Cardiac muscle cell (in vitro differentiated cells and primary cell): Measurements from ENCODE around the gene PLCL2. TPM values are rescaled to one million over a fixed set of nuclear protein-coding genes. Genes with fewer than 3 reads are reported as not detected.

Source experiments
- DNase-seq, 2 donors: peaks; one replicate each; pipeline versions ENCODE4 v3.0.0 to v3.0.0-alpha.2; 2010 to 2017; ENCODE audit warnings: low read depth in 1 of 2, low spot score in 1 of 2
- H3K27ac ChIP-seq: fragments of 200-600 bp; sonication (generic); 2 replicates; pipeline ENCODE4 v1.5.1; 2016
- H3K27me3 ChIP-seq: fragments of 200-600 bp; sonication (generic); 2 replicates; pipeline ENCODE4 v1.6.0; 2016; ENCODE audit warnings: control low read depth
- H3K36me3 ChIP-seq: fragments of 200-600 bp; sonication (generic); 2 replicates; pipeline ENCODE4 v1.5.1; 2016; ENCODE audit warnings: control low read depth
- H3K4me1 ChIP-seq: fragments of 200-600 bp; sonication (generic); 2 replicates; pipeline ENCODE4 v1.8.1; 2017; ENCODE audit warnings: low read depth, mild to moderate bottlenecking, mixed run types
- H3K4me3 ChIP-seq: fragments of 200-600 bp; sonication (generic); 2 replicates; pipeline ENCODE4 v1.5.1; 2016; ENCODE audit warnings: mild to moderate bottlenecking
- H3K9me3 ChIP-seq: fragments of 200-600 bp; sonication (generic); 2 replicates; pipeline ENCODE4 v1.5.1; 2017; ENCODE audit warnings: low read depth, mild to moderate bottlenecking, control low read depth
- polyA plus RNA-seq: library from polyadenylated mRNA; unstranded; fragments of >200 nt; fragmentation: Nextera tagmentation; extraction: Ambion mirVana; gene quantifications from 2 replicates; pipeline ENCODE4 v1.2.1, GENCODE V29; 2016
- total RNA-seq: library from RNA; depleted of rRNA; stranded (reverse); fragments of >200 nt; gene quantifications from 2 replicates; pipeline ENCODE4 v1.2.3, GENCODE V29; 2016
- TF ChIP-seq, protein P1 (sequence below): IDR thresholded peaks from 2 replicates; pipeline ENCODE4 v1.5.1; 2012; ENCODE audit warnings: low read depth, mild to moderate bottlenecking, low read length

PLCL2 gene
- total and polyA plus RNA-seq, 2 experiments from 2014 or later: 17.3 to 49.1 TPM

DNA sequence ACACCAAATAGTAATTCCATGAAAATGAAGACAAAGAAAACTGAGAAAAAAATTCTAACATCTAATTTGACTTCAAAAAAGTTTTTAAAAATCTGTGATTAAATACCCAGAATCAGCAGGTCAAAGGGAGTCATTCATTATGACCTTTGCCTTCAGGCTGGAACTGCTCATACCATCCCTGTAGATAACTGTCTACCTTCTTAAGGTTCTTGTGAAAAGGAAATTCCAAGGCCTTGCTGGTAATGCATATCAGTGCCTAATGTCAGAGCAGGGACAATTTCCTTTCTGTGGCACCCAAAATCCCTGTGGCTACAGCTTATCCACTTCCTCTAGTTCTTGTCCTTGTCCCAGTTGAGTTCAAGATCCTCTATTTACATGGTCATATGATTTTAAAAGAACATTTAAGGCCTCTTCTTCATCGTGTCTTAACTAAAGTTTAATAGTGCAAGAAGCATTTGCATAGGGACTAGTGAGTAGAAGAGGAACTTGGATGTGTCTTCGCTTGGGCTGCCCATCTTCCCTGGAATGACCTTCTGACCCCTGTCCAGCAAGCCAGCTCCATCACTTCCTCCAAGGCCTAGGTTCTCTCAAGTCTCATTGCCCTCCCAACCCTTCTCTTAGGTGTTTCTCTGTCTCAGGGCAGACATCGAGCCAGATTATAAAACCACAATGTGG is 8.7 kb upstream of the PLCL2 start:
- H3K4me1 ChIP-seq: no peaks in the 10 kb centered on the region

DNA sequence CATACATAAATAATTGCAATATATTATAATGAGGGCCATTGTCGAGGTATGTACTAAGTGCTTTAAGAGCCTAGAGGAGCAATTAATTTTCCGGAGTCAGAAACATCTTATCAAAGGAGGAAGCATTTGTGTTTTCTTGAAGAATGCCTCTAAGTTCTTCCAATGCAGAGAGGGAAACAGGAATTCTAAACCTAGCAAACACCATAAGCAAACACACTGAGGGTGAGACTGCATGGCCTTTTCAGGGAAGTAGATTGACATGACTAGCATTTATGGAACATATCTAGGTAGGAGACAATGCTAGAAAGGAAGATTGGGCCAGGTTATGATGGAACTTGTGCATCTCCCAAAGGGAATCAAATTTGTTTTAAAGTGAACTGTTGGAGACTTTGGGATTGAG is 7.2 kb upstream of the PLCL2 start:
- DNase-seq: no peak
- no peak overlapping the region for H3K4me3 ChIP-seq
- no peaks in the 10 kb centered on the region for H3K4me1 ChIP-seq
- no peaks in the 10 kb centered on the region for H3K9me3 ChIP-seq
- H3K27me3 ChIP-seq: no peaks in the 10 kb centered on the region
- no peaks in the 10 kb centered on the region for H3K36me3 ChIP-seq
- TF ChIP-seq, protein P1, sequence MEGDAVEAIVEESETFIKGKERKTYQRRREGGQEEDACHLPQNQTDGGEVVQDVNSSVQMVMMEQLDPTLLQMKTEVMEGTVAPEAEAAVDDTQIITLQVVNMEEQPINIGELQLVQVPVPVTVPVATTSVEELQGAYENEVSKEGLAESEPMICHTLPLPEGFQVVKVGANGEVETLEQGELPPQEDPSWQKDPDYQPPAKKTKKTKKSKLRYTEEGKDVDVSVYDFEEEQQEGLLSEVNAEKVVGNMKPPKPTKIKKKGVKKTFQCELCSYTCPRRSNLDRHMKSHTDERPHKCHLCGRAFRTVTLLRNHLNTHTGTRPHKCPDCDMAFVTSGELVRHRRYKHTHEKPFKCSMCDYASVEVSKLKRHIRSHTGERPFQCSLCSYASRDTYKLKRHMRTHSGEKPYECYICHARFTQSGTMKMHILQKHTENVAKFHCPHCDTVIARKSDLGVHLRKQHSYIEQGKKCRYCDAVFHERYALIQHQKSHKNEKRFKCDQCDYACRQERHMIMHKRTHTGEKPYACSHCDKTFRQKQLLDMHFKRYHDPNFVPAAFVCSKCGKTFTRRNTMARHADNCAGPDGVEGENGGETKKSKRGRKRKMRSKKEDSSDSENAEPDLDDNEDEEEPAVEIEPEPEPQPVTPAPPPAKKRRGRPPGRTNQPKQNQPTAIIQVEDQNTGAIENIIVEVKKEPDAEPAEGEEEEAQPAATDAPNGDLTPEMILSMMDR: no peak
- no peak overlapping the region for H3K27ac ChIP-seq

More for the DNA sequence above, 8.7 kb upstream of the PLCL2 start:
- no peak for DNase-seq
- Histone ChIP-seq H3K9me3 (no peaks in the 10 kb centered on the region), H3K36me3 (no peaks in the 10 kb centered on the region), H3K27ac (no peak overlapping the region), H3K27me3 (no peaks in the 10 kb centered on the region), H3K4me3 (no peak overlapping the region)
- TF ChIP-seq, protein P1: no peak

DNA sequence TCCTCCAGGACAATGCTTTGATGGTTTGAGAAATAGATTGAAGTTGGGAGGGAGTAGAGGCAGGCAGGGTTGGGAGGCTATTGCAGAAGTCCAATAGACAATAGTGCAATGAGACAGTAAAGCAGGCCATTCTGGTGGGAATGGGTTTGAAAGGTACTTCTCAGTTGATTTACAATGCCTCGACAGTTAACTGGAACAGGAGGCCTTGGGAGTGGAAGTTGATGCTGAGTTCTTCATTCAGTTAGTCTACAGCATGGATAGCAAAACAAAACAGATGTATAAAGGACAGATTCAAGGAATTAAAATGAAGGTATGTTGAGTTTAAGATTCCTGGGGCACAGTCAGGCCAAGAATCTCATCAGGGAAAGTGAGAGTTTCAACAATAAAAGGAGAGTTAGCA is 6.8 kb upstream of the PLCL2 start:
- TF ChIP-seq, protein P1: no peak
- H3K9me3 ChIP-seq: no peaks in the 10 kb centered on the region
- H3K36me3 ChIP-seq: no peaks in the 10 kb centered on the region
- no peak overlapping the region for H3K4me3 ChIP-seq
- no peak for DNase-seq
- no peaks in the 10 kb centered on the region for H3K27me3 ChIP-seq
- no peak overlapping the region for H3K27ac ChIP-seq
- H3K4me1 ChIP-seq: no peaks in the 10 kb centered on the region

DNA sequence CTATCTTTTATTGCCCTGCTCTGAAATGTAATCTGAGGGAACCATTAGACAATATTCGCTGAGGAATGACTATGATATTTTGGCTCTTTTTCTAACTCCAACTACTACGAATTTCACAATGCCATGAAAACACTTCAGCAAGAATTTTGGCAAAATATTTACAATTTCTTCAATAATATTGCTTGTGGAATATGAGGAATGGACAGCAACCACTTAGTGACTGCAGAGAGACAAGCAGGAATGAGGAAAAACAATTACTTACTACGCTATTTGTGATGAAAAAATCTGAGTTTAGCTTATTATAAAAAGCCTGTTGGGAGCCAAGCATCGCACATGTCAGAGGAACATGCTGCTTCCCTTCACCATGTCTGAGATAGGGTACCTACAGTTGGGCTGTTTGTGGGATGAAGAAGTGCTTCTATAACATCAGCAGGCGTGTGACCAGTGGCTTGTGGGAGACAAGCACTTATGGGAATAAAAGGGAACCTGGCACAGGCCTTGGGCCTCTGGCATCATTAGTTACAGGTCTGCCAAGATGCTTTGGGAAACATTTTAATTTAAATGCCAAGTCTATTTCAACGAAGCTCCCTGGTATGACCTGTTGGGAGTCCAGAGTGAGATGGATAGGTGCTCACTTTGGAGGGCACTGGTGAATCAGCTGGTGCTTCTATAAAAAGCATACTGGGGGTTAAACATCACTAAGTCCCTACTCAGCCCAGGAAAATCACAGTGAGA is 2.7 kb upstream of the PLCL2 start:
- no peak overlapping the region for H3K4me3 ChIP-seq
- H3K36me3 ChIP-seq: no peaks in the 10 kb centered on the region
- no peak overlapping the region for H3K27ac ChIP-seq
- H3K27me3 ChIP-seq: no peaks in the 10 kb centered on the region
- no peak for DNase-seq
- TF ChIP-seq, protein P1: no peak
- no peaks in the 10 kb centered on the region for H3K4me1 ChIP-seq
- H3K9me3 ChIP-seq: no peaks in the 10 kb centered on the region

DNA sequence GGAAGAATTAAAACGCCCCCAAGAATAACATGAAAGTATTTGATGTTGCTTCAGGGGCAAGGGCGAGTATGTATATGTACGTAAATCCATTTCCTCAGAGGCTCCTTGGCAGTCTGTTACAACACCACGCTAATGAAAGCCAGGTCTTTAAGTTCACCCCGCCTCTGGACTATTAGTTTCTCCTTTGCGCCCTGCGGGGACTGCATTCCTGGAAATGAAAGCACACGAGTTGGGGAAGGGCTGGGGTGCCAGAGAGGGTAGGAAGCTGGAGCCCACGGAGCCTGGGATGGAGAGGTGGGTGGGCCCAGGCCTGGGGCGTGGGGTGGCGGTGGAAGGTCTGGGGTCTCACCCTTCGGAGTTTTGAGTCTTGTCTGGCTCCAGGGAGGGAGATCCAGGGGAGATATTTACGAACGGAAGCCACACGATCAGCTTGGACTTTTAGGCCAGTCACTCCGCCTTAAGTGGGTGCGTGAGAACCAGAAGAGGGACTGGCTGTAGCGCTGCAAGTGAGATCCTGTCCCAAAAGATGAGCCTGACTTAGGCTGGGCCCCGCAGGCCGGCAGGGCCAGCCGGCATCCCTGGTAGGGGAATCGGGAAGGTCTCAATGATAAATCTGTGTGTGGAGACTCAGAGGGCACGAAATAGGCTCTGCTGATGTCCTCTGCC is 1.6 kb upstream of the PLCL2 start:
- Histone ChIP-seq H3K4me3 (no peak overlapping the region), H3K27me3 (no peaks in the 10 kb centered on the region), H3K27ac (no peak overlapping the region), H3K4me1 (peaks cover 10% of the 10 kb centered on the region), H3K36me3 (no peaks in the 10 kb centered on the region), H3K9me3 (no peaks in the 10 kb centered on the region)
- DNase-seq: no peak
- TF ChIP-seq, protein P1: no peak
